ENCODE measurements around the gene HRH2.
"Not testable (repeated sequence)": the region's sequence is repeated elsewhere in the genome, so short reads cannot be mapped to it uniquely, and the experiment has no call there.

GRCh38 chr5:175616527-175616926 lies 41.3 kb upstream of the HRH2 start:
- not testable (repeated sequence) for TF ChIP-seq CTCF (conservative IDR thresholded peaks at IDR 0.05); EZH2 (IDR thresholded peaks at IDR 0.05; ENCODE audit: low read depth)

Data from PC-9 (cell line).